LoVo (cell line): Measurements from ENCODE around the gene UTP11.

Source experiments
- DNase-seq: peaks from one replicate; pipeline ENCODE4 v3.0.0-alpha.2; 2016; ENCODE audit warnings: low spot score

UTP11 gene

GRCh38 chr1:38072858-38073257, 60.3 kb downstream of the UTP11 start:
- no peak for DNase-seq

- DNase-seq = no peak
Observed at GRCh38 chr1:38073534-38074301, 61.2 kb downstream of the UTP11 start.

- no peak for DNase-seq
Observed at GRCh38 chr1:38074302-38074677, 61.8 kb downstream of the UTP11 start.
